Tibial artery (tissue), 4 donors: ENCODE results near the gene ALDH4A1.

ENCODE experiments used
- DNase-seq, 2 donors: peaks; one replicate each; pipeline ENCODE4 v3.0.0-alpha.2; 2019
- H3K27ac ChIP-seq, 2 donors: fragments of 200-600 bp; sonication (generic) in 1 of 2; 1 replicate in 1 of 2; 2 replicates in 1 of 2; pipeline ENCODE4 v1.5.1; 2018 to 2019; ENCODE audit warnings: mild to moderate bottlenecking in 1 of 2
- H3K27me3 ChIP-seq, 2 donors: fragments of 200-600 bp; sonication (generic) in 1 of 2; one replicate each; pipeline versions ENCODE4 v1.5.1 to v1.6.0; 2016 to 2019
- H3K36me3 ChIP-seq, 3 donors: fragments of 200-600 bp; sonication (generic) in 2 of 3; one replicate each; pipeline ENCODE4 v1.5.1; 2016 to 2019; ENCODE audit warnings: mild to moderate bottlenecking in 2 of 3
- H3K4me1 ChIP-seq, 4 donors: fragments of 200-600 bp; sonication (generic) in 2 of 4; 1 replicate in 3 of 4; 2 replicates in 1 of 4; pipeline ENCODE4 v1.5.1; 2016 to 2019
- H3K4me3 ChIP-seq, 2 donors: fragments of 200-600 bp; sonication (generic) in 1 of 2; 1 replicate in 1 of 2; 2 replicates in 1 of 2; pipeline ENCODE4 v1.5.1; 2018 to 2019; ENCODE audit warnings: mild to moderate bottlenecking in 2 of 2
- H3K9me3 ChIP-seq, 3 donors: fragments of 200-600 bp; sonication (generic) in 1 of 3; one replicate each; pipeline ENCODE4 v1.5.1; 2016 to 2019
- CTCF ChIP-seq, 2 experiments: fragments of 200-600 bp in 1 of 2; fragments of 450-650 bp in 1 of 2; IDR thresholded peaks; one replicate each; pipeline ENCODE4 v1.5.1; 2017 to 2019; ENCODE audit warnings: antibody characterized with exemption in 2 of 2, mild to moderate bottlenecking in 1 of 2, moderate library complexity in 1 of 2
- intact Hi-C: fragments of 100-400 bp; cut with DNase I; formaldehyde crosslinking; loops from one replicate; pipeline ENCODE4 v1.15.0; 2023; ENCODE audit warnings: low total_unique reads

The ALDH4A1 gene

GRCh38 chr1:18919197-18919905 is 17.0 kb upstream of the ALDH4A1 start:
- DNase-seq: no peak
- Histone ChIP-seq H3K27me3 (no peaks in the 10 kb centered on the region), H3K4me1 (peaks cover 14 to 54% (median 47%) of the 10 kb centered on the region in 4 donors), H3K36me3 (peaks cover 0 to 58% (median 23%) of the 10 kb centered on the region in 3 donors), H3K9me3 (no peaks in the 10 kb centered on the region), H3K4me3 (no peak overlapping the region), H3K27ac (no peak overlapping the region)
- intact Hi-C loops: no loop called here
- no peak for TF ChIP-seq CTCF (IDR thresholded peaks at IDR 0.05)

GRCh38 chr1:18918417-18918816 is 16.1 kb upstream of the ALDH4A1 start:
- Histone ChIP-seq H3K27ac (no peak overlapping the region), H3K4me1 (peaks cover 14 to 54% (median 44%) of the 10 kb centered on the region in 4 donors), H3K36me3 (peaks cover 0 to 58% (median 23%) of the 10 kb centered on the region in 3 donors), H3K27me3 (no peaks in the 10 kb centered on the region), H3K4me3 (no peak overlapping the region), H3K9me3 (no peaks in the 10 kb centered on the region)
- DNase-seq: no peak
- intact Hi-C loops: no loop called here
- TF ChIP-seq CTCF (IDR thresholded peaks at IDR 0.05): no peak

GRCh38 chr1:18917071-18917799 is 14.9 kb upstream of the ALDH4A1 start:
- Histone ChIP-seq H3K27ac (no peak overlapping the region), H3K4me1 (peaks cover 4 to 52% (median 39%) of the 10 kb centered on the region in 4 donors), H3K4me3 (no peak overlapping the region), H3K36me3 (peaks cover 0 to 58% (median 23%) of the 10 kb centered on the region in 3 donors), H3K27me3 (no peaks in the 10 kb centered on the region), H3K9me3 (no peaks in the 10 kb centered on the region)
- intact Hi-C loops: no loop called here
- TF ChIP-seq CTCF (IDR thresholded peaks at IDR 0.05): no peak
- no peak for DNase-seq

- Histone ChIP-seq H3K36me3 (peaks cover 12 to 70% (median 32%) of the 10 kb centered on the region in 3 donors), H3K9me3 (no peaks in the 10 kb centered on the region), H3K4me3 (no peak overlapping the region), H3K27me3 (no peaks in the 10 kb centered on the region), H3K27ac (peak overlapping the region; percentile 72 to 75), H3K4me1 (peaks cover 0 to 34% (median 25%) of the 10 kb centered on the region in 4 donors)
- TF ChIP-seq CTCF (IDR thresholded peaks at IDR 0.05): no peak
- intact Hi-C loops: no loop called here
- DNase-seq: no peak
Measured at GRCh38 chr1:18915341-18915740, 13.0 kb upstream of the ALDH4A1 start.

GRCh38 chr1:18913065-18913835 is 10.9 kb upstream of the ALDH4A1 start:
- peak; percentile 77 to 79 for TF ChIP-seq CTCF (IDR thresholded peaks at IDR 0.05)
- DNase-seq: peak; percentile 82 to 89
- peaks cover 0 to 37% (median 26%) of the 10 kb centered on the region in 4 donors for H3K4me1 ChIP-seq
- H3K36me3 ChIP-seq: peaks cover 20 to 70% (median 49%) of the 10 kb centered on the region in 3 donors
- intact Hi-C loops: loop anchor here (5.0 kb wide), 1 partner anchor 39 kb away; no protein-coding TSS in a partner anchor
- H3K27me3 ChIP-seq: no peaks in the 10 kb centered on the region
- peak overlapping the region; percentile 72 to 75 for H3K27ac ChIP-seq
- no peak overlapping the region for H3K4me3 ChIP-seq
- no peaks in the 10 kb centered on the region for H3K9me3 ChIP-seq
